SH-SY5Y (cell line): ENCODE data around the gene ADGRL3.

Source experiments
- GATA2 ChIP-seq: IDR thresholded peaks from 2 replicates; pipeline ENCODE4 v1.6.1; 2011; ENCODE audit warnings: mild to moderate bottlenecking, low read depth, low read length
- GATA3 ChIP-seq: IDR thresholded peaks from 2 replicates; pipeline ENCODE4 v1.6.1; 2011; ENCODE audit warnings: low read depth, mild to moderate bottlenecking, low read length, moderate library complexity

Gene ADGRL3

DNA sequence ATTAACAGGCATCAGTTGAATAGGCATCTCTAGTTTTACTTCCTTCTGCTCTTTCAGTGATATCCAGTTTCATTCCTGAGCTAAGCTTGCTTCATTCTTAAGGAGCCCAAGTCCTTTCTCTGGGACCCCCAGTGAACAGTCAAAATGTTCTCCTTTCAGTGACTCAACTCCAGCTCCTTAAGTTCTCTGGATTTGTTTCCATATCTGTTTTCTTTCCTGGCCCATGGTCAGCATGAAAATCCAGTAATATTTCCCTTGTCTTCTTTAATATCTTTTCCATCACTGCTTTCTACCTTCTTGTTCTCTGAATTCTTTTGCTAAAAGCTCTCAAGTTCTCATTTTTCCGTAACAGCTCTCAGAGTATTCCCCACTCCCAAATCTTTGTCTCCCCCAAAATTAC is 25.5 kb downstream of the ADGRL3 start:
- TF ChIP-seq GATA2 = no peak
- TF ChIP-seq GATA3 = no peak

DNA sequence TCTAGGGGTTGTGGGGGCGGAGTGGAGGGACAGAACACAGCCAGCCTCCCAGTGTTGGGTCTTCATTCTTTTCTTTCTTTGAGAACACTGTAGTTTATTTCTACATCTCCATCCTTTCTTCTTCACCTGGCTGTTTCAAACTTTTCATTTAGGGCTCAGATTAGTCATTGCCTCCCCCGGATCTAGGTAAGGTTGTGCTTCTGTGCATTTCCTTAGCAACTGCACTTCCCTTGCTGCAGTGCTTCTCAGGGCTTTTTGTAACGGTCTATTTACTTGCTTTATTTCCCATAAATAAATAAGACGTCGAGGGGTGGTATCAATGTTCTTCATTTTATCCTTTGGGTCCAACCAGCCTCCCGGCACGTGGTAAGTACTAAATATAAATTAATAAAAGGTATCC is 31.3 kb downstream of the ADGRL3 start:
- no peak for TF ChIP-seq GATA3
- no peak for TF ChIP-seq GATA2

DNA sequence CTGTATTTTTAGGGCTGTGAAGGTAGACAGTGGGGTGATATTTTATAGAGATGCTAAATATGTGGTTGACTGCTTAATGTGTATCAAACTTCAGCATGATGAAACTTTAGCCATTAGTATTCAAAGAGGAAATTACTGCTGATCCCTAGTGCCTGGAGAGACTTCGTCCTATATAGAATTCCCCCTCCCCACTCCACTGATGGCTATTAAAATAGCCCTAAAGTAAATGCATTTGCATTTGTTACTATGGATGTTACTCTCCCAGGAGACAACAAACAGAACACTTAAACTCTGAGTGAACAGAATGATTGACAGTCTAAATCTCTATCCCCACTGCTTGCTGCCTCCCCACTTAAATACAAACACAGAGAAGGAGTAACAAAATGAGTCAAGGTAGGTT is 39.1 kb downstream of the ADGRL3 start:
- TF ChIP-seq GATA2 (no peak), GATA3 (no peak)

DNA sequence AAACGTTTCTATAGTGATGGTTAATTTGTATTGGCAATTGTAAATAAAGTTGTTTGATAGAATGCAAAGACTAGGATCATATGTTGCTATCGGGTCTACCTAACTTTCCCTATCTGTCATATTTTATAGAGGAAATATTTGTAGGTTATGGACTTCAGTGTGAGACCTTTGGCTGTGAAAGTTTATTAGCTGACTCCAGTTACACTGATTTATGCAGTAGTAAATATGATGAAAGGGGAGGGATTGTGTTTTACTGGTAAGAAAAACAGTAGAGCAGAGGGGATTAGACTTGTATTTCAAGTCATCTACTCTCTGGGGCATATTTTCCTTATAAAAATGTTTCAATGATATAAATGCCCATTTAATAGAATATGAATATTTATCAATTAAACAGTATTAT is 43.8 kb downstream of the ADGRL3 start:
- no peak for TF ChIP-seq GATA2
- TF ChIP-seq GATA3 = no peak

DNA sequence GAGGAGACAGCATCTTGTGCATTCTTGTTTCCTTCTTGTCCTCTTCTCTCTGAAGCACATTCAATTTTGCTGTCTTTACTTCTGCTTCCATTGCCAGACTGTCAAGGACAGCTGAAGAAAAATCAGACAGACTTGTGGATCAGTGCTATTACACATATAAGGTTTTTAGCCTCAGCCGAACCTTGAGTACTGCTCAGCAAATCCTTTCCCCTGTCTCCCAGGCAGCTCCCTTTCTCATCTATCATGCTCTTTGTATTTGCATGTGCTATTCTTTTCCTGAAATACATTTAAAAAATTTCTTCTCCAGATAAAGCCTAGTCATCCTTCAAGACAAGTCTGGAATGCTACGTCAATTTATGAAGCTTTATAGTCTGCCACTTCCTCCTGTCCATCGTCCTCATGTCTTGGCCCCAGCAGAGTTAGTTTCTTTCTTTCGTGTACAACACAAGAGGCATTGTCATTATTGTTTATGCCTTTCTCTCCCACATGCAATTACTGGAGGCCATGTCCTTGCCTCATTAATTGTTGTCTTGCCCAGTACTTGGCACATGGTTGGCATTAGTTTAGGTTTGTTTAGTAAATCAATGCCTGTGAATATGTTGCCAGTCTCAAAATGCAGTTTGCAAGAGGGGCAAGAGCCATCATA is 45.1 kb downstream of the ADGRL3 start:
- no peak for TF ChIP-seq GATA2
- TF ChIP-seq GATA3 = no peak

DNA sequence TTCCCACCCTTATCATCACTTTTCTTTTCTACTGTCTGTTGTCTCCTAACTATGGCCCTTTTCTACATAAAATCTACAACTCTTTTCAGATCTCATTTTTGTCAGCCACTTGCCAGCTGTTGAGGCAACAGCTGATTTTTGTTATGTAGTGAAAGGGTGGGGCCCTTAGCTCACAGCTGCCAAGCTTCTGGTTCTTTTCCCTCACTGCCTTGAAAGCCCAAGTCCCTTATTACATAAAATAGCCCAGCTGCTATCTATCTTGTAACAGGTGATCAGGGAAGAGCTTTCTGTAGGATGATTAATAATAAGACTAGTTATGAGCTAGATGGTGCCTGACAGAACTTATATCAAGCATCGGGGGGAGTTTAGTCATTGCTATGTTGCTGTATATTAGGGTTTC is 45.9 kb downstream of the ADGRL3 start:
- no peak for TF ChIP-seq GATA3
- no peak for TF ChIP-seq GATA2

DNA sequence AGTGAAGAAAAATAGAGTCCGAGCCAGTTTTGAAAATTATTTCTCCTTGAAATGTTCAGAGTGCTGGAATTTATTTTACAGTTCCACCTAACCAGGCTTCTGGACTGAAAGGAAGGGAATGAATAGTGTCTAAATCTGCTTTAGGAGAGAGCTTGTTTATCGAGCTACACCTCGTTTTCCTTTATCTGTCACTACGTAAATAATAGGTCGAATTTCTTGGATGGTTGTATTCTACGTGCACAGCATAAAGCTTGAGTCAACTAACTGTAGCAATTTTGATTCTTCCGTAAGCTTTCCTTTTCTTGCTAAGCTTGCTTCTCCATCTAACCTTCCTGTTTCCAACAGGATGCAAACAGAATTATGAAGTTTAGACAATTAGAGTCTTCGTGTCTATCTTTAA is 48.6 kb downstream of the ADGRL3 start:
- TF ChIP-seq GATA3 (no peak), GATA2 (no peak)

DNA sequence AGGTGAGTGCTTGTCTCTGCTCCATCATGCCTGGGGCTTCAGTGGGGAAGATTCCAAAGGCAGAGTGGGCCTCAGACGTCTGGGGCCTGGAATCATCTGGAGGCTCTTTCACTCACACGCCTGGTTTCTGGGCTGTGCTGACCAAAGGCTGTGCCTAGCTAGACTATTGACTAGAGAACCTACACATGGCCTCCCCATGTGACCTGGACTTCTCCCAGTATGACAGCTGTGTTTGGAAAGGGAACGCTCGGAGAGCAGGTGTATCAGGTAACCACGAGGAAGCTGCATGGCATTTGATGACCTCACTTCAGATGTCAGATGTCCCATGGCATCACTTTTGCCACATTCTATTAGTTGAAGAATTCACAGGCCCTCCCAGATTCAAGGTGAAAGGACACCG is 51.0 kb downstream of the ADGRL3 start:
- no peak for TF ChIP-seq GATA3
- no peak for TF ChIP-seq GATA2

DNA sequence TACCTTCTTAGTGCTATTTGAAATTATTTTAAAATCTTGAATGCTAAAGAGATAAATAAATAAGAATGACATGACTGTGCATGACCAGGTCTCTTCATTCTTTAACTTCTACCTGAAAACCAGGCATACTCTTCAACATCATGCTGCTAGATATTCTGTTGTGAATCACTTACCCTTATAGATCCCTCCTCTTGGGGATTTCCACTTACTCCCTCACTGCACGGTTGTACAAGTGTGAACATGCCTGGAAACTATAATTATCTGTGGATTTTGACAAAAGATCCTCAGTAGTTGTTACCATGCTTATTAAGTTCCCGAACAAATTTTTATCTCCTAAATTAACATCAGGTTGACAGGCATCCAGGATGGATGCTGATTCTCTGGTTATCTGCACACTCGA is 54.3 kb downstream of the ADGRL3 start:
- no peak for TF ChIP-seq GATA3

DNA sequence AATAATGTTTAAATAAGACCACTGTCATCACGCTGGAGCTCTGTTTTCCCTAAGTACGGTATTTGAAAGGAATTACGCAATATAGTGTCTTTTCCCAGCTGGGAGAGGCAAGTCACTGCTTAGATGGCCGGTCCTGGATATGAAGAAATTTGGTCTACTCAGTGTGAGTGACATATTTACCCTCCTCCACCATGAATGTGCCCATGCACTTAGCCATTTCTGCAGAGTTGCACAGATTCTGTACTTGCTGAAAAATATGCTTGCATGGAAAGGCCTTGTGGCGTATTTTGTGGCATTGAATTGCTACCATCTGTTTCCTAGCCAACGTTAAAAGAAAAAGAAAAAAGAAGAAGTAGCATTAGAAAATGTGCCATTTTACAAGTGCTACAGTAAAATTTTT is 73.1 kb downstream of the ADGRL3 start:
- no peak for TF ChIP-seq GATA3

DNA sequence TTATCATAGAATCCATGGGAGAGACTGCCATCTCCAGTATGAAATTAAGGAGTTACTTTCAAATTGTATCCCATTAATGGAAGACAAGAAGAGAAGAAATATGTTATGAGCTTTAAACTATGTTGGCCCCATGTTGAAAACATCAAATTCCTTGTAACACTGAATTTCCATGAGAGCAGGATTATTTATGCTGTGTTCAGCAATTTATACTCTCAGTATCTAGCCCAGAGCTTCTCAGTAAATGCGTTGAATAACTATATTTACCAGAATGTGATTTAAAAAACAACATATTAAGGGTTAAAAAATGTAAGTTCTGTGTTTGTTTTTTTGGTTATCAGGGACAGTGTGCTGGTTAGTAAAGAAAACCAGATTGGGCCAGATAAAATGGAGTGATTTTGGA is 74.2 kb downstream of the ADGRL3 start:
- TF ChIP-seq GATA2 (no peak), GATA3 (no peak)

DNA sequence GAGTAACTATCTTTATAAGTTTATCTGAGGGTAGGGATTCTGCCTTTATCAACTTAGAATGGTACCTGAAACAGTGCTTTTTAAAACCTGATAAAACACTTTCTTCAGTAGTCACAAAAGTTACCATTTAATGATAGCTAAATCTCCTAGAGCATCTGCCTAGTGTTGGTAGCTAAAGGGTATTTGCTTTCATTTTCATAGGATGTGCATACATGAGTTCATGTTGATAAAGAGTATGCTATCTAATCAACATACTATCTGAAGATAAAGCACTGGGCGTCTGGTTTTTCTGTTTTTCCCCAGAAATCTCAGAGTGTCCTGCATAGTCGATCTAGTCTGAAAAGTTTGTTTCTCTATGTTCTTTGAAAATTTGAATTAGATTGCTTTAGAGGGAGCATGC is 75.1 kb downstream of the ADGRL3 start:
- TF ChIP-seq GATA3 (no peak), GATA2 (no peak)

DNA sequence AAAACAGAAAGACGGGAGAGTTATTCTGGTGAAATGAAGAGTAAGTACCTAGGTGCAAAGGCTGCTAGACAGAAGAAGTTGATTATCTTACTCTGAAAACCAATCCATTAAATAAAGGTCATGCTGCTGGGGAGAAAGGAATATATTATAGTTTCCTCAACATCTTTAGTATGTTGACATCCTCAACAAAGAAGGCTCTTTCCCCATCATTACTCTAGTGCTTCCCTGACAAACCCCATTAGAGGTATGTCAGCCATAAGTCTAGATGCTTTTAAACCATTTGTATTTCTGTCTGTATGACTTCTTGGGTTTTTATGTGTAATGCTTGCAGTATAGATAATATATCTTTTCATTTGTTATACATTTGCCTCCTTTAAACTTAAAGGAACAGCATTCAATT is 75.9 kb downstream of the ADGRL3 start:
- TF ChIP-seq GATA3 = no peak
- TF ChIP-seq GATA2 = no peak

DNA sequence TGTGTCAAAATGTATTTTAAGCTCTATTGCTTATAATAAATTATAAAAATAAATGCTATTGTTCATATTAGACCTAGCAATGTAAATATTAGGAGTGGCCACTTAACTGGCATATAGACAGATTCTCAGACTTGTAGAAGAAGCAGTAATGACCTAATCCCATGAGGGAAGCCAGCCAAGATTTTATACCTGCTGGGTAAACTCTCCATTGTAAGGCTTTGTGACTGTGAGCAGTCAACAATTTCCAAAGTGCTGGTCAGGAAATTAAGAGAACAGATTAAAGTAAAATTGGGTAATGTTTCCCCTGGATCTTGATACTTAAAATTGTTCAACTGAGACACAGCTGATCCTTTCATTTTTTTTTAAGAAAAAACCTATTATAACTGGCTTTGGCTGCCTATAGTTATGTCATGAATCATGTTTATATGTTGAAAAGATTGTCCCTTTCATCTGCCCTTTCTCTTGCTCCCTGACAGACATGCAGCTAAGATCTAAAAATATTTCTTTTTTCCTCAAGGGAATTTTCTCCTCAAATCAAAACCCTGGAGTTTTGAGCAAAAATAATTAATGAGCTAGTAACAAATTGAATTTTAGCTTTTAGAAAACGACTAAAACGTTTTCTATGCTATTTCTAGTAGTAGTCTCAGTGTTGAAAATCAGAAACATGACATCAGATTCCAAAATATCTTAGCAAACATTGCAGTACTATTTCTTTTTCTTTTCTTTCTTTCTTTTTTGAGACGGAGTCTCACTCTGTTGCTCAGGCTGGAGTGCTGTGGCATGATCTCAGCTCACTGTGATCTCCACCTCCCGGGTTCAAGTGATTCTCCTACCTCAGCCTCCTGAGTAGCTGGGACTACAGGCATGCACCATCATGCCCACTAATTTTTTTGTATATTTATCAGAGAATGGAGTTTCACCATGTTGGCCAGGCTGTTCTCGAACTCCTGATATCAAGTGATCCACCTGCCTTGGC is 77.9 kb downstream of the ADGRL3 start:
- TF ChIP-seq GATA2 (no peak), GATA3 (no peak)

DNA sequence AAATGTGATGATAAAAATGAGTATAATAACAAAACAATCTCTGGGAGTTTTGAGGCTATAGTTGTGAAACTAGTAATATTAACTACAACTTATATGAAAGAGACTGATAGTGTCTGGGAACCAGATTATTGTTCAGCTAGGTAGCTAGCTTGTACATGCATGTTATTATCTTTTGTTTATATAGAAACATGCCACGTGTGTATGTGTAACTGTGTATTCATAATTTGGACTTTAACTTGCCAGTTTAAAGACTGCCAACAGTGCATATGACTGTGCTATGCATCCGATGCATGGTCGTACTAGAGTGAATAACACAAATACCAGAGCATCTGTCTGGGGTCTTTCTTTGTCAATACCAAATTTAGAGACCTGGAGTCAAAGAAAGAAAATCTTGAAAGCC is 92.2 kb downstream of the ADGRL3 start:
- TF ChIP-seq GATA2 = no peak
- no peak for TF ChIP-seq GATA3
